Stimulated activated CD4-positive, alpha-beta T cell treated with anti-CD3 and anti-CD28 coated beads, Interleukin-15, amount 100 ng/mL, for 1 hour (primary cell): ENCODE results near the gene FAM89A.

Source experiments
- DNase-seq, 2 donors: peaks; one replicate each; pipeline ENCODE4 v3.0.0-alpha.2; 2020; ENCODE audit warnings: low read depth in 1 of 2, low spot score in 1 of 2

FAM89A gene

DNA sequence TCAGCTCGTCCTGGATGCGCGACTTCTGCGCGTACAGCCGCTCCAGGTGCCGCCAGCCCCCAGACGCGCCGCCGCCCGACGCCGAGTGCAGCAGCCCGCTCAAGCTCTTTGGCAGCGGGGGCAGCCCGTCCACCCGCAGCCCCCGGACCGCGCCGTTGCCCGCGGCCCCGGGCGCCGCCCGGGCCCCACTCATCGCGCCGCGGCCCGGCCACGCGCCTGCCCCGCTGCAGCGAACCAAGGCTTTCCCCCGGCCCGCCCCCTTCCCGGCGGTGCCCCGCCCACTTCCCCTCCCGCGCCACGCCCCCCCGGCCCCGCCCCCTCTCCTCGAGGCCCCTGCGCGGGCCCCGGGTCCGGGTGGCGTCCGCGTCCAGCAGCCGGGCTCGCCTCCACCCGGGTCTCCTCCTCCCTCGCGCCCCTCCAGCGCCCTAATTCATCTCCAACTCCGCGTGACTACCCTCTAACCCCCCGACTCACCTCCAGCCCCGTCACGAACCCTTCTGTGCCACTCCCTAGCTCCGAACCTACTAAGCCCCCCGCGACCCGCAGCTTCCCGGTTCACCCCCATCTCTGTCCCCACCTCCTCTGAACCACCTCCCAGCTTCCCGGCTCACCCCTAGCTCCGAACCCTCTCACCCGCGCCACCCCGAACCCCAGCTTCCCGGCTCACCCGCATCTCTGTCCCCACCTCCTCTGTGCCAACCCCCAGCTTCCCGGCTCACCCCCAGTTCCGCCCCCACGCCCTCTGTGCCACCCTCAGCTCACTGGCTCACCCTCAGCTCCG lies at the start of gene FAM89A:
FAM89A (minus strand) TSS at position 236 of the 781 bp plus-strand sequence; CDS start at position 193, 43 bp downstream.
- peak; percentile 60 to 68 for DNase-seq

DNA sequence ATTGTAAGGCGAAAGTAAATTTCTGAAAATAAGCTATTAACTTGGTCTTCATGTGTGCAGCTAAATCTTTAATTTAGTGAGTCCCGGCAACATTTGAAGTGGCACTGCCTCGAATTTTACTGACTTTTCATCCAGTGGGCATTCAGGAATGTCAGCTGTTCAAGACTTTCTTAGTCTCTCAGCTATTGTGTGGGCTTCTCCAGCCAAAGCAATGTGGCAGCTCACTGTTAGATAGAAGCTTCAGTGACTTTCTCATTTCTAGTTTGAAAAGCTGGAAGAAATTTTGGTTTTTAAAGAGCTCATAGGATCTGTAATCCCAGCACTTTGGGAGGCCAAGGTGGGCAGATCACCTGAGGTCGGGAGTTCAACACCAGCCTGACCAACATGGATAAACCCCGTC lies 44.3 kb upstream of the FAM89A start:
- no peak for DNase-seq

DNA sequence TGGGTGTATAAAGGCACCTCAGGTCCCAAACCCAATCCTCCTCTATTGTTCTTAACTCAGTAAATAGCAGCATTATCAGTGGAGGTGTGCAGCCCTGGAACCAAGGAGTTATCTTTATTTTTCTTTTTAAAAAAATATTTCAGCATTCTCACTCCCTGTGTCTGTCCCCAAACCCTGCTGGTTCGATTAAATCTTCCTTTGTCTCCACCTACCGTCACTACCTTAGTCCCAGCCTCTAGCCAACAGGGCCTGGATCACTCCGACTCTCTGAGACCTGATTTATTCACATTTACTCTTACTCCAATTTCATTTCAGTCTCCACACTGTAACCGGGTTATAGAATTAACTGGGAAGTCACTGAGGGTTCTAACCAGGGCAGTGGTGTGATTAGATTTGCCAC lies 39.1 kb upstream of the FAM89A start:
- no peak for DNase-seq

DNA sequence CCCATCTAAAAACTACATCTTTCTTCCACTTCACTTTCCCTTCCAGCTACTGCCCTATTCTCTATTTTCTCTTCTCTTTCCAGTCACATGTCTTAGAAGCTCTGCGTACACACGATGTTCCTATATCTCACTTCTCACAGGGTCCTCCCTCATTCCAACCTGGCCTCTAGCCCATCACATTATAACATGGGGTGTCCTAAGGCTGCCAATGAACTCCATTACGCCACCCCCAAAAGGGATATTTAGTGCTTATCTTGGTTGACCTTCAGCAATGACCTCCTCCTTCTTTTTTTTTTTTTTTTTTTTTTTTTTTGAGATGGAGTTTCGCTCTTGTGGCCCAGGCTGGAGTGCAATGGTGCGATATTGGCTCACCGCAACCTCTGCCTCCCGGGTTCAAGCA lies 38.2 kb upstream of the FAM89A start:
- no peak for DNase-seq

DNA sequence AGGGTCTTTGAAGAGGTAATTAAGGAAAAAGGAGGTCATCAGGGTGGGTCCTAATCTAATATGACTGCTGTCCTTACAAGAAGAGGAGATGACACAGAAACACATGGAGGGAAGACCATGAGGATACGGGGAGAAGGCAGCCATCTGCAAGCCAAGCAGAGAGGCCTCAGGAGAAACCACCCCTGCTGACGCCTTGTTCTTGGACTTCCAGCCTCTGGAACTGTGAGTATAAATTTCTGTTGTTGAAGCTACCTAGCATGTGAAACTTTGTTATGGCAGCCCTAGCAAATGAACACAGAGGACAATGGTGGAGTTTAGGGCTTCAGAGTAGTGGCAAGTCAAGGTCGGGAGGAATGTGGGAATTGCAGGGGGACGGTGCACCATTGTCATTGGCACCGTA lies 36.7 kb upstream of the FAM89A start:
- DNase-seq = no peak

DNA sequence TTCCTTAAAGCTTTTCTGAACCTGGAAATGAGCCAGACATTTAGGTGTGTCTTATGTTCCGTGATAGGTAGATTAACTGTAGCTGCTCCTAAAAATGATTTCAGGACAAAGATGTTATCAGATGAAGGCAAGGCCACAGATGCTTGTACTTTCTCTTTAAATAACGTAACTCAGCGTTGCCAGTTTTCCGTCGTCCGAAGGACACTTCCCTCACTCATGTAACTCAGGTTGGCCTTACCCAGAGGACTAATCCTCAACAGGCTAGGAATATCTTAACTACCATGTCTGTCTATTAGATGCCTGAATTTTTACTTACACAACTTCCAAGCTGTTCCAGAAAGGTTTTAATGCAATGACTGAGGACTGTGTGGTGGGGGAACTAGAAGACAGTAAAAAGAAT lies 35.4 kb upstream of the FAM89A start:
- DNase-seq = no peak

DNA sequence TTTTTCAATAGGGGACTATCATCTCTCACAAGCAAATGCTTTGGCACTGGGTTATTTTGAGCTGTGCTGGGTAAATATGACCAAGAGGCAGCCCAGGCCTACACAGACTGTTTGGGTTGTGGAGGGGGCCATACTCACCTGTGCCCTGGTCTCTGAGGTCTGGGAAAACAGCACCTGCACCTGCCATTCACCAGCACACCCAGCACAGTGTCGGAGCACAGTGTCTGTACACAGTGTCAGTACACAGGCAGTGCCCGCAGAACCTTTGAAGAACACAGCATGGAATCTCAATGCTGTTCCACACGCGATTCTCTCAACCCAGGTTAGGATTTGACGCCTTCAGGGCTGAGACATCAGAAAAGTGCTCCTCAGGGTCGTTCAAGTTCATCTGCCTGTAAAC lies 35.0 kb upstream of the FAM89A start:
- no peak for DNase-seq

DNA sequence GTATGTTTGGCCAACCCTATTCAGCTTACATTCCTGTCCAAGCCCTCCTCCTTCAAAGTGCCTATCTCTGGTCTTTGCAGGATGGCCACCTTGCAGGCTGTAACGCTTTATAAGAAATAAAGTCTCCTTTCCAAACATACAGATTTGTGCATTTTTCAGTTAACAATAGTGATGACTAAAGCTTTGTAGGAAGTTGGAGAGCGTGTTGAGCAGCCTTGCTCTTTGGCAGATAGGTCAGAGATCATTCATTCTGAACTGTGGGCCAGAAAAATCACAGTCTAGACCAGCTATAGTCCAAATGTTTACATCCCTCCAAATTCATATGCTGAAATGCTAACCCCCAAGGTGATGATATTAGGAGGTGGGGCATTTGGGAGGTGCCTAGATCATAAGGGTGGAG lies 34.0 kb upstream of the FAM89A start:
- no peak for DNase-seq

DNA sequence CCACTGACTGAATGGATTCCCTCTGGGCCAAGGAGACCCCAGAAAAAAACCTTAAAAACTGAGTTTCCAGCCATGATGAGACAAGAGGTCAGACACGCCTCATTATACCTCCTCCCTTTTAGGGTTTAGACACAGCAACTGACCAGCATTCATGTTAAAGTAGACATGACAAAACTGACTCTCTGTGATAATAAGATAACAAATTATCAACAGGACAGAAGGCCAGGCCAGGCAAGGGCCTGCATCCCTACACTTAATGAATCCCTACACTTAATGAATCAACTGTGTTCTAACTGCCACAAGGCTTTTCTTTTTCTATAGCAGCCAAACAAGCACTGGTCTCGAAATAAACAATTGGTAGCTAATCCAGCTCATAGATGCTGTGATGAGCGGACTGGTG lies 33.3 kb upstream of the FAM89A start:
- no peak for DNase-seq

DNA sequence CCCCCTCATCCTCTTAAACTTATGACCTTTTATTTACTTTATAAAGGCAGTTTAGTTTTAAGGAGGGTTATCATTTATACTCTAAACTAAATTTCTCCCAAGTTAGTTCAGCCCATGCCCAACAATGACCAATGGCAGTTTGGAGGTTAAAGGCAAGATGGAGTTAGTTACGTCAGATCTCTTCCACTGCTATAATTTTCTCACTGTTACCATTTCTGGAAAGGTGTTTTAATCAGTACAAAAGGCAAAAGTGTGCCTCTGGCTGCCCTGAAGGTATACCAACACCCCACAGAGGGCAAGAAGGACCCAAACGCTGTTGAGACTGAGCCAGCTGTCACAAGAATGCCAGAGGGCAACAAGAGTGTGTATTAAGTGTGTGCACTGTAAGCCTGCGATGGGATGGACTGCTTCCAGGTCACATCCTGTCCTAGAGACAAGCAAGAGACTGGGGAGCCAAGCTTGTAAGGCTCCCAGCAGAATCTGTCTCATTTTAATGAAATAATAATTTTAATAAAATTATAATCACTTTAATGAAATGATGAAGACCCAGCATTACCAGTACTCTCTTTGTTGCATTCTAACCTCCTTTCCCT lies 32.5 kb upstream of the FAM89A start:
- no peak for DNase-seq

DNA sequence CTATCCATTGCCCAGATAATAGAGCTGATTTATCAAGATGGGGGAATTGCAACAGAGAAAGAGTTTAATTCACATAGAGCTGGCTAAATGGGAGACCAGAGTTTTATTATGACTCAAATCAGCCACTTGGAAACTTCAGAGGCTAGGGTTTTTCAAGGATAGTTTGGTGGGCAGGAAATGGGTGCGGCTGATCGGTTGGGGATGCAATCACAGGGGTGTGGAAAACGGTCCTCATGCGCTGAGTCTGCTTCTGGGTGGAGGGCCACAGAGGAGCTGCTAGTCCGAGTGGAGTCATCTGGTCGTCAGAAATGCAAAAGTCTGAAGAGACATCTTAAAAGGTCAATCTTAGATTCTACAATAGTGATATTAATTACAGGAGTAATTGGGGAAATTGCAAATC lies 32.0 kb upstream of the FAM89A start:
- no peak for DNase-seq

DNA sequence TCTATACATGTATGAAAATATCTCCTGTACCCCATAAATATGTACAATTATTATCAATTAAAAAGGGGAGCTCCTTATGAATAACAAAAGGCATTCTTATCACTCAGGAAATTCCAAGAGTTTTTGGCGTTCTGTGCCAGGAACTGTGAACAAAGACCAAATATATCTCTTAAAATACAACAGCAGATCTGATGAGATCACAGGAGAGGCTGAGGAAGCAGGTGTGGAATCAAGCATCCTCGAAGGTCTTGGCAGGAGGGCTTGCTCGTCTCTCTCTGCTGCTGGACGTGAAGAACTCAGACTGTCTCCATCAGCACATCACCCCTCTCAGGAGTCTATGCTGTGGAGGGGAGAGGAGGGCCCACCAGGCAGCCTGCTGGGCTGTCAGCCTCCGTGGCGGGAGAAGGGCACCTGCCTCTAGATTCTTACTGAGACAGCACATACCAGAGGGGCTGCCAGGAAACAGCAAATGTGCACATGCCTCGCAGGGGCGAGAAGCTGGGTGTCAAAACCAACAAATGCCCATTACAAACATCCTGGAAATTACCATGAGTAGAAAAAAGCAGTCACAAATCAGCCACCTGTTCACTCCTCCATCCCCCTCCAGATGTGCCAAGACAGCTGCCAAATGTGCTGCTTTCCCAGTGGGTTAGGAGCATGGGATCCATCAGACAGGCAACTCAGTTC lies 30.8 kb upstream of the FAM89A start:
- no peak for DNase-seq

DNA sequence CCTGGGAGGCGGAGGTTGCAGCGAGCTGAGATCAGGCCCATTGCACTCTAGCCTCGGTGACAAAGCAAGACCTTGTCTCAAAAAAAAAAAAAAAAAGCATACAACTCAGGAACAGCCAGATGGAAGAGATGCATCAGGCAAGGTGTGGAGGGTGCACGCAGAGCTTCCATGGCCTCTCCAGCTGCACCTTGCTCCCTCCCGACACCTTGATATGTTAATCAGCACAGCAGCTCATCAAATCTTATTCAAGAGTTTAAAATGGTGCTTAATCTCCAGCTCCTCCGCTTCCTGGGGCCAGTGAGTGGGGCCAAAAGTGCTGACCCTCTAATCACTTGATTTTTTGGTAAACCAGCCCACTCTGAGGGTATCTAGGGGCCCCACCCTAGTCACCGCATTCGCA lies 29.3 kb upstream of the FAM89A start:
- DNase-seq = no peak

DNA sequence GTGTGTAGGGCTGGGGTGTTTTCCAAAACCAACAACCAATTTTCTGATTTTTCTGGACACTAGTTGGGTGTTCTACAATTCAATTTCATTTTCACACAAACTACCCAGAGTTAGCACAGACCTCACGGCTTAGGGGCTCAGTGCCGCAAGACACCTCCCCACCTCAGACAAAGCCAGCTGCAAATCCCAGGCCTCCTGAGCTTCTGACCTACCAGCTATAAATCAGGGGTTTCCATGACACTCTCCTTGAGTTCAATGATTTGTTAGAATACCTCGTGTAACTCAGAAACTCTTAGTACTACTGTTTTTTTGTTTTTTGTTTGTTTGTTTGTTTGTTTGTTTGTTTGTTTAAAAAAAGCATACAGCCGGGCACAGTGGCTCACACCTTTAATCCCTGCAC lies 28.7 kb upstream of the FAM89A start:
- DNase-seq = no peak

DNA sequence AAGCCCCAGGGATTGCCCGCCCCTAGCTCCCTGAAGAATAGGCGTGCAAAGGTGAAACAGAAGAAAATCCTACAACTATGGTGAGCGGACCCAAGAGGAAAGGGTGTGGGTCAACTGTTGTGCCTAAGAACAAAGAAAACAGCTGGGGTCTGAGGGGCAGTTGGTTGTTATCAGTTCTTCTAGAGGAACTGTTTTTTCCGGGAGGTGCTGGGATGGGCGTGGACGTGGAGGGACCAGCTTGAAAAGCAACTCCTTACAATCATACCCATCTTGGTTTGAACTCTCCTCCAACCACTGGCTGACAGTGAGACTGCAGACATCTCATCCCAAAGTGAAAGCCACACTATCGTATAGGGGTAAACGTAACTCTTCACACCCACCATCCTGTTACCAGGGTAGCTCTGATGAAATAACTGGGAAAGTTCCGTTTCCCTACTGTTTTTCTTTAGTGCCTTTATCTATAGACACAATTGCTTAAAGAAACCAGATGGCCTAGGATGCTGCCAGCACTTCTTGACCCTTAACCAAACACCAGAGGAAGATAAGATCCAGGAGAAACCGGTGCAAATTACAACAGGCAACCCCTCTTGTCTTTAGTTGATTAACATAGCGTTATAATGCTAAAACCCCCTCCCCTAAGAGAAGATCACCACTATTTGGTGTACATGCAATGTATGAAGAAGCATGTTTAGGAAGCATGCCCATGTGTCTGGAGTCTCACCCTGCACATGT lies 25.6 kb upstream of the FAM89A start:
- no peak for DNase-seq

DNA sequence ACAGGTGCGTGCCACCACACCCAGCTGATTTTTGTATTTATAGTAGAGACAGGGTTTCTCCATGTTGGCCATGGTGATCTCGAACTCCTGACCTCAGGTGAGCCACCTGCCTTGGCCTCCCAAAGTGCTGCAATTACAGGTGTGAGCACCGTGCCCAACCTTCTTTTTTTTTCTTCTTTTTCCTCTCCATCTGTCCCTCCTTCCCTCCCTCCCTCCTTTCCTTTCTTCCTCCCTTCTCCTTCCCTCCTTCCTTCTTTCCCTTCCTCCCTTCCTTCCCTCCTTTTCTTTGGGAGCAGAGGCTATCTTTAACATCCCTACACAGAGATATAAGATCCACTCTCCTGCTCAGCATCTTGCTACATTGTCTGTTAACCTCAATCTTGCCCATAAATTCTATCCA lies 24.4 kb upstream of the FAM89A start:
- DNase-seq = no peak

DNA sequence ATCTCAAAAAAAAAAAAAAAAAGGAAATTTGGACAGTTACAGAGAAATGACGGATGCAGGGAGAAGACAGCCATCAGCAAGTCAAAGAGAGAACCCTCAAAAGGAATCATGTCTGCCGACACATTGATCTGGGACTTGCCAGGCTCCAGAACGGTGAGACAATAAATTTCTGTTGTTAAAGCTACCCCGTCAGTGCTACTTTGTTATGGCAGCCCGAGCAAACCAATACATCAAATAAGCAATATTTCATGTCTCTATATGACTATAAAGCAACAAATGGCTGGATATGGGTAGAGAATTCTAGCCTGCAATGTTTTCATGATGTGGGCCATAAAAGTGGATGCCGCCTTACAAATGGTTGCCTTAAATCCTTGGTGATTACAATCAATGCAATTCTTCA lies 23.3 kb upstream of the FAM89A start:
- DNase-seq = no peak

DNA sequence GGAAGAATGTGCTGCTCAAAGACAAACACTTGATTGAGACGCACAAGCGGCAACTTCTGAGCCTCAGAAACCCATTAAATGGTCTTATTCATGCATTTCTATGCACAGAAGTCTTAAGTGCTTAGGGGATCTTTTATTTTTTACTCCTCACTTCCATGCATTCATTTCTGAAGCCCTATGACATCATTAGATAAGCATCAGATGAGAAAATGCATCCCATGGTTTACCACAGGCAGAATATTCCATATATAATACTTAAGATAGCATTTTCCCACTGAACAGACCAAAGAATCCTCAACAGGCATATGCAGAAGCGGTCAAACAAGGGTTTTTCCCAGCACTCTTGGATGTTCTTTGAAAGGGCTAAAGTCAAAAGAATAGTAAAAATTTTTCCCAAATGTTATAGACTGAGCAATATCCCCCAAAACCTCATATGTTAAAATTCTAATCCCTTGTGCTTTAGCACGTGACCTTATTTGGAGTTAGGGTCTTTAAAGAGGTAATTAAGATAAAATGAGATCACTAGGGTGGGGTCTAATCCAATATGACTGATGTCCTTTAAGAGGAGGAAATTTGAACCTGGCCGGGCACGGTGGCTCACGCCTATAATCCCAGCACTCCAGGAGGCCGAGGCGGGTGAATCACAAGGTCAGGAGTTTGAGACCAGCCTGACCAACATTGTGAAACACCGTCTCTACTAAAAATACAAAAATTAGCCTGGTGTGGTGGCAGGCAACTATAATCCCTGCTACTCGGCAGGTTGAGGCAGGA lies 22.6 kb upstream of the FAM89A start:
- no peak for DNase-seq

DNA sequence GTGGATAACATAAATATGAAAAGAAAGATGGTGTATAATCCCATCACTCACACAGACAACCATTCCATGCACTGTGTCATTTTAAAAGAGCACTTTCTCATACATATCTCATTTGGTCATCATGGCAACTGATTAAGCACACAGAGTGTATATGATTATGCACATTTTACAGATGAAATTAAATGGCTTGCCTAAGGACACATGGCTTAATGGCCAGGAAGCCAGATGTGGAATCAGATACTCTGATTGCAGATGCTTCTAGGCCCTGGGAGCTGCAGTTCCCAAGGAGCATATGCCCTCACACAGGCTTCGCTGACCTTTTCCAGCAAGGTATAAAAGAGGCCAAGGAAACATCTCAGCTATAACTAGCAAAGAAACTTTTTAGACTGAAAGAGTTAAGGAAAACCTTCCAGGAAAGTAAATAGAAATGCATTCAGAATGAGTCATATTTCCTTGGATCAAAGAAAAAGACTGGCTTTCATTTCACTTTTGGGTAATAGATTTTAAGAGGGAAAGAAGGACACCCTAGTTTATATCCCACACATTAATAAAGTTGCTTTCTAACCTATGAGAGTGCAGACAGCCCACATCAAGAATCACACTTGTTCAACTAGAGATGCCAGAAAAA lies 19.6 kb upstream of the FAM89A start:
- DNase-seq = no peak

DNA sequence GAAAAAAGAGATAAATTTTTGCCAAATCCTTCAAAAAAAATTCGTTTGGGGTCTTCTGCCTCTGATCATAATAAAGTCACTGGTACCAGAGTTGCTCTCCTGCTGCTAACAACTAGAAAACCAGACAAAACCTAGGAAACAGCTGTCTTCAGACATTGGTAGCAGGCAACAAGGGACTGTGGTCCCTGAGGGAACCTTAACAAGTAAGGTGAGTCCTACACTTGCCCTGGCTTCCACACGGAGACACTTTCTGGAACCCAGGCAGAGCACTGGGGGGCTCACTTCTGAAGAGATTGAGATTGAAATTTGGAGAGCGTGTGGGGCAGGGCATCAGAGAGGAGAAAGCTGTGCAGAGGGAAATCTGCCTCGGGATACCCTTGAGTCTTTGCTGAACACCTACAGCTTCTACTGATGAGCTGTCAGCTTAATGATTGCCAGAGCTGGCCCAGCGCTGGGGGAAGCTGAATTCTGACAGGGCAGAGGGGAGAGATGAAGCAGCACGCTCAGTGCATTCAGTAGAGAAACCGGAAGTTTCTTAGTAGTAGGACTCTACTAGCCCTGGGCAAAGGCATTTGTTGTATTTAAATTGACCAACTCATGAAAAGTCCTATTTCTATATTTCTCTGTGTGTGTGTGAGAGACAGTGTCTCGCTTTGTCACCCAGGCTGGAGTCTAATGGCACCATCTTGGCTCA lies 18.5 kb upstream of the FAM89A start:
- DNase-seq = no peak
